ENCODE data around the gene NET1. TPM values are rescaled to one million over a fixed set of nuclear protein-coding genes. Genes with fewer than 3 reads are reported as not detected.

Gene NET1
- total RNA-seq, 3 donors from 2014 or later (not counting 1 experiment from before 2014, with no cell fraction given) = 10.4 to 17.9 (median 13.8) TPM

DNA sequence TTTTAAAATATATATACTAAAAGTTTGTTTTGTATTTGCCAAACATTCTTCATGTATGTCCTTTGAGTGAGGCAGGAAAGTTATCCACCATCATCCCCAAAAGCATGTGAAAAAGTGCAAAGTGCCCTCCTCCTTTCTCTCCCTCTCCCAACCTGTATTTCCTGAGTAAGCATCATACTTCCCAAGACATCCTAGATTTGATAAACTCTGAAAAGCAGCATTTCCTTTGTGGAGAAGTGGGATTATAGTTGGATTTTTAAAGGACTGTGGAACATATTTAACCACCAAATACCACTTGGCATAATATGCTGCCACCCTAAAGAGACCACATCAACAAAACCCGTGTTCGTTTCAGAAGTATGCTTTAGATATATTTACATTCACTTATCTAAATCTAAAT is 36.9 kb downstream of the NET1 start:
- TF ChIP-seq, protein P1, sequence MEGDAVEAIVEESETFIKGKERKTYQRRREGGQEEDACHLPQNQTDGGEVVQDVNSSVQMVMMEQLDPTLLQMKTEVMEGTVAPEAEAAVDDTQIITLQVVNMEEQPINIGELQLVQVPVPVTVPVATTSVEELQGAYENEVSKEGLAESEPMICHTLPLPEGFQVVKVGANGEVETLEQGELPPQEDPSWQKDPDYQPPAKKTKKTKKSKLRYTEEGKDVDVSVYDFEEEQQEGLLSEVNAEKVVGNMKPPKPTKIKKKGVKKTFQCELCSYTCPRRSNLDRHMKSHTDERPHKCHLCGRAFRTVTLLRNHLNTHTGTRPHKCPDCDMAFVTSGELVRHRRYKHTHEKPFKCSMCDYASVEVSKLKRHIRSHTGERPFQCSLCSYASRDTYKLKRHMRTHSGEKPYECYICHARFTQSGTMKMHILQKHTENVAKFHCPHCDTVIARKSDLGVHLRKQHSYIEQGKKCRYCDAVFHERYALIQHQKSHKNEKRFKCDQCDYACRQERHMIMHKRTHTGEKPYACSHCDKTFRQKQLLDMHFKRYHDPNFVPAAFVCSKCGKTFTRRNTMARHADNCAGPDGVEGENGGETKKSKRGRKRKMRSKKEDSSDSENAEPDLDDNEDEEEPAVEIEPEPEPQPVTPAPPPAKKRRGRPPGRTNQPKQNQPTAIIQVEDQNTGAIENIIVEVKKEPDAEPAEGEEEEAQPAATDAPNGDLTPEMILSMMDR (IDR thresholded peaks at IDR 0.05) = no peak
- H3K4me1 Mint-ChIP-seq = peaks cover 17 to 18% of the 10 kb centered on the region in 2 donors
- Histone ChIP-seq H3K27me3 (ENCODE audit: control insufficient read depth, insufficient read depth, low read length) (no peaks in the 10 kb centered on the region), H3K36me3 (ENCODE audit: control insufficient read depth, insufficient read depth, low read length) (peaks cover 2% of the 10 kb centered on the region), H3K9me3 (ENCODE audit: control insufficient read depth, insufficient read depth, low read length) (no peaks in the 10 kb centered on the region), H3K4me1 (ENCODE audit: control insufficient read depth, insufficient read depth, low read length) (peaks cover 6% of the 10 kb centered on the region), H3K4me3 (ENCODE audit: low read length) (no peak overlapping the region), H3K27ac (ENCODE audit: low read length) (no peak overlapping the region)
- no peak for DNase-seq
- no peaks in the 10 kb centered on the region for H3K27me3 Mint-ChIP-seq (ENCODE audit: low read depth in 2 of 2)
- no peak overlapping the region for H3K4me3 Mint-ChIP-seq
- no peaks in the 10 kb centered on the region for H3K9me3 Mint-ChIP-seq
- H3K27ac Mint-ChIP-seq = no peak overlapping the region
- no peak for ATAC-seq
- no CpG with 5 or more reads among the region's 2 CpGs for WGBS (ENCODE audit: insufficient coverage)
- intact Hi-C loops (cut with micrococcal nuclease) = no loop called here
- no peaks in the 10 kb centered on the region for H3K36me3 Mint-ChIP-seq

DNA sequence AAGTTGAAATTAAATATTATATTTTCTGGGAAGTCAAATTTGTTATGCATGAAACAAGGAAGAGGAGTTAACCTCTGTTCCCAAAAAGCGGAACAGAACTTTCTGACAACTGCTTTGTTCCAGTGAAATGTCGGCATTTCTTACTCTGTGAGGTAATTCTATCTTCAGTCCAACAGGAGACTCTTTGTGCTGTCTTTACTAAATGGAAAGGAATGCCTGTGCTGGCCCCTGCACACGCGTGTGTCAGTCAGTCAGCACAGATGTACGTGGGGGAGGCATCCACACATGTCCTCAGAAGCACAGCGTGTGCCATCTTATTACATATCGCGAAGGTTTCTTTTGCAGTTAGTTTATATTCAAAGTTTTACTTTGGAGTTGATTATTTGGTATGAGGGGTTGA is 37.5 kb downstream of the NET1 start:
- H3K27me3 ChIP-seq (ENCODE audit: control insufficient read depth, insufficient read depth, low read length) = no peaks in the 10 kb centered on the region
- intact Hi-C loops (cut with micrococcal nuclease) = no loop called here
- no peaks in the 10 kb centered on the region for H3K9me3 Mint-ChIP-seq
- H3K4me1 Mint-ChIP-seq = peaks cover 17 to 18% of the 10 kb centered on the region in 2 donors
- no peak overlapping the region for H3K27ac ChIP-seq (ENCODE audit: low read length)
- WGBS (ENCODE audit: insufficient coverage) = 77% methylated on average over 6 of the region's 8 CpGs
- H3K36me3 Mint-ChIP-seq = no peaks in the 10 kb centered on the region
- H3K4me1 ChIP-seq (ENCODE audit: control insufficient read depth, insufficient read depth, low read length) = peaks cover 6% of the 10 kb centered on the region
- H3K27ac Mint-ChIP-seq = no peak overlapping the region
- ATAC-seq (no peak), DNase-seq (no peak)
- TF ChIP-seq, protein P1 (IDR thresholded peaks at IDR 0.05) = no peak
- H3K36me3 ChIP-seq (ENCODE audit: control insufficient read depth, insufficient read depth, low read length) = peaks cover 2% of the 10 kb centered on the region
- no peak overlapping the region for H3K4me3 Mint-ChIP-seq
- H3K27me3 Mint-ChIP-seq (ENCODE audit: low read depth in 2 of 2) = no peaks in the 10 kb centered on the region
- no peaks in the 10 kb centered on the region for H3K9me3 ChIP-seq (ENCODE audit: control insufficient read depth, insufficient read depth, low read length)
- H3K4me3 ChIP-seq (ENCODE audit: low read length) = no peak overlapping the region

DNA sequence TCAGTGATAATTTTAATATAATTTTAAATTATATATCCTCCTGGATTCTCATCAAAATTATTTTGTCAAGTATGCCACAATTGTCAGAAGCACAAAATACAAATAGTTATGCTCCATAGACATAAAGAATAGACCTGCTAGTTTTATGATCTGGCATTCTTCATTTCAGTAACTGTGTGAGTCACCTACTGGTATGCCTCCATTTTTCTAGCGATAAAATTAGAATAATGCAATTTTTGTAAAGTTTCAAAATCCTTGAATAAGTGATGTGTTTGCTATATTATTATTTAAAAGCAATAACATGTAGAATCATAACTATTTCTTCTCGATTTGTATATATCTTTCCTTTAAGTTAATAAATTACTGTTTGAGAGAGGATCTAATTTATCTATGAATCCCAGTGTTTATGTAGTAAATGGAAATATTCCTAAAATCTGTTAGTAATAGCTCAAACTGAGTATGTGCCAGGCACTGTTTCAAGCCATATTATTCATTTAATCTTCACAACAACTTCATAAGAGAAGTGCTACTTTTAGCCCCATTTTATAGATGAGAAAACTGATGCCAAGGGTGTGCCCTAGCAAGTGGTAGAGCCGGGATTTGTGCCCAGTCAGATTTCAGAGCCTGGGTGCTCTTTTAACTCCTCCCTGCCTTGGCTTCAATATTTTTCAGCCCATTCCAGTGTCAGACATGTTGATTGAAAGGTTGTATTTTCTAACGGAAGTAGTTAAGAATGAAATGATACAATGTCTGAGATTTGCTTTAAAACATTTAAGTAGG is 38.4 kb downstream of the NET1 start:
- Histone ChIP-seq H3K9me3 (ENCODE audit: control insufficient read depth, insufficient read depth, low read length) (no peaks in the 10 kb centered on the region), H3K4me1 (ENCODE audit: control insufficient read depth, insufficient read depth, low read length) (peaks cover 6% of the 10 kb centered on the region), H3K36me3 (ENCODE audit: control insufficient read depth, insufficient read depth, low read length) (peaks cover 2% of the 10 kb centered on the region), H3K27ac (ENCODE audit: low read length) (no peak overlapping the region), H3K27me3 (ENCODE audit: control insufficient read depth, insufficient read depth, low read length) (no peaks in the 10 kb centered on the region), H3K4me3 (ENCODE audit: low read length) (no peak overlapping the region)
- no peak overlapping the region for H3K27ac Mint-ChIP-seq
- ATAC-seq = no peak
- DNase-seq = no peak
- TF ChIP-seq, protein P1 (IDR thresholded peaks at IDR 0.05) = no peak
- intact Hi-C loops (cut with micrococcal nuclease) = no loop called here
- 98% methylated on average over 3 of the region's 4 CpGs for WGBS (ENCODE audit: insufficient coverage)
- H3K9me3 Mint-ChIP-seq = no peaks in the 10 kb centered on the region
- H3K4me3 Mint-ChIP-seq = no peak overlapping the region
- no peaks in the 10 kb centered on the region for H3K36me3 Mint-ChIP-seq
- no peaks in the 10 kb centered on the region for H3K27me3 Mint-ChIP-seq (ENCODE audit: low read depth in 2 of 2)
- H3K4me1 Mint-ChIP-seq = peaks cover 17 to 18% of the 10 kb centered on the region in 2 donors

Data from natural killer cell (primary cell).